Liver (tissue), 9 donors: ENCODE data around the gene CACNA1I. TPM values are rescaled to one million over a fixed set of nuclear protein-coding genes. Genes with fewer than 3 reads are reported as not detected.

ENCODE experiments used
- DNase-seq: peaks from one replicate; pipeline ENCODE4 v3.0.0-alpha.2; 2017; ENCODE audit warnings: low spot score
- H3K27ac ChIP-seq, 2 donors: one replicate each; pipeline ENCODE4 v1.7.0; 2013; ENCODE audit warnings: inconsistent platforms in 2 of 2, low read length in 2 of 2, control low read depth in 1 of 2, low read depth in 1 of 2, mild to moderate bottlenecking in 1 of 2
- H3K27me3 ChIP-seq, 4 donors: one replicate each; pipeline versions ENCODE4 v1.6.1 to v1.7.0; 2013; ENCODE audit warnings: low read length in 3 of 4, inconsistent platforms in 1 of 4, mild to moderate bottlenecking in 1 of 4, moderate library complexity in 1 of 4; ENCODE audit not compliant: control insufficient read depth in 4 of 4, insufficient read depth in 4 of 4
- H3K36me3 ChIP-seq, 4 donors: one replicate each; pipeline versions ENCODE4 v1.6.1 to v1.7.0; 2013; ENCODE audit warnings: low read length in 3 of 4, mild to moderate bottlenecking in 3 of 4, low read depth in 1 of 4, moderate library complexity in 1 of 4; ENCODE audit not compliant: control insufficient read depth in 4 of 4, insufficient read depth in 3 of 4
- H3K4me1 ChIP-seq, 4 donors: one replicate each; pipeline versions ENCODE4 v1.6.1 to v1.7.0; 2013; ENCODE audit warnings: low read length in 3 of 4, mild to moderate bottlenecking in 3 of 4, moderate library complexity in 1 of 4; ENCODE audit not compliant: control insufficient read depth in 4 of 4, insufficient read depth in 4 of 4
- H3K4me3 ChIP-seq, 3 donors: one replicate each; pipeline versions ENCODE4 v1.6.1 to v1.7.0; 2013; ENCODE audit warnings: low read length in 3 of 3, control low read depth in 1 of 3, low read depth in 1 of 3, mild to moderate bottlenecking in 1 of 3
- H3K9ac ChIP-seq, 2 donors: one replicate each; pipeline ENCODE4 v1.7.0; 2013; ENCODE audit warnings: low read length in 2 of 2, mild to moderate bottlenecking in 2 of 2, moderate library complexity in 2 of 2, control low read depth in 1 of 2, low read depth in 1 of 2
- H3K9me3 ChIP-seq, 4 donors: one replicate each; pipeline versions ENCODE4 v1.6.1 to v1.7.0; 2013; ENCODE audit warnings: low read length in 3 of 4; ENCODE audit not compliant: control insufficient read depth in 4 of 4
- ATF3 ChIP-seq: IDR thresholded peaks from 2 replicates; pipeline ENCODE4 v1.6.1; 2016; ENCODE audit warnings: antibody characterized with exemption
- CTCF ChIP-seq: fragments of 150-350 bp; IDR thresholded peaks from 2 replicates; pipeline ENCODE4 v1.5.1; 2017; ENCODE audit warnings: improper control_type of control experiment, low read depth, low read length; ENCODE audit not compliant: missing input control
- EGR1 ChIP-seq, 2 donors: IDR thresholded peaks; 2 replicates each; pipeline ENCODE4 v1.6.1; 2016 to 2018; ENCODE audit warnings: antibody characterized with exemption in 2 of 2, low read depth in 2 of 2
- FOXA1 ChIP-seq: IDR thresholded peaks from 2 replicates; pipeline ENCODE4 v1.6.1; 2016; ENCODE audit warnings: antibody characterized with exemption
- FOXA2 ChIP-seq: IDR thresholded peaks from 2 replicates; pipeline ENCODE4 v1.6.1; 2016; ENCODE audit warnings: antibody characterized with exemption
- GABPA ChIP-seq, 2 donors: IDR thresholded peaks in 1 of 2; conservative IDR thresholded peaks in 1 of 2; 2 replicates each; pipeline ENCODE4 v1.6.1; 2016; ENCODE audit warnings: antibody characterized with exemption in 2 of 2, mild to moderate bottlenecking in 1 of 2, moderate library complexity in 1 of 2
- HNF4A ChIP-seq, 2 donors: conservative IDR thresholded peaks; 2 replicates each; pipeline ENCODE4 v1.6.1; 2016; ENCODE audit warnings: antibody characterized with exemption in 2 of 2, mild to moderate bottlenecking in 2 of 2
- HNF4G ChIP-seq: IDR thresholded peaks from 2 replicates; pipeline ENCODE4 v1.6.1; 2016; ENCODE audit warnings: antibody characterized with exemption
- JUND ChIP-seq, 2 donors: IDR thresholded peaks; 2 replicates each; pipeline ENCODE4 v1.6.1; 2016; ENCODE audit warnings: antibody characterized with exemption in 2 of 2
- MAX ChIP-seq: IDR thresholded peaks from 2 replicates; pipeline ENCODE4 v1.6.1; 2016; ENCODE audit warnings: antibody characterized with exemption
- NR2F2 ChIP-seq: IDR thresholded peaks from 2 replicates; pipeline ENCODE4 v1.6.1; 2016; ENCODE audit warnings: antibody characterized with exemption
- RAD21 ChIP-seq, 2 donors: IDR thresholded peaks; 2 replicates each; pipeline ENCODE4 v1.6.1; 2016; ENCODE audit warnings: antibody characterized with exemption in 2 of 2, mild to moderate bottlenecking in 2 of 2
- REST ChIP-seq: IDR thresholded peaks from 2 replicates; pipeline ENCODE4 v1.6.1; 2016; ENCODE audit warnings: antibody characterized with exemption, mild to moderate bottlenecking
- RXRA ChIP-seq, 2 donors: IDR thresholded peaks; 2 replicates each; pipeline ENCODE4 v1.6.1; 2017 to 2018; ENCODE audit warnings: antibody characterized with exemption in 2 of 2, mild to moderate bottlenecking in 1 of 2
- SP1 ChIP-seq: IDR thresholded peaks from 2 replicates; pipeline ENCODE4 v1.6.1; 2018; ENCODE audit warnings: antibody characterized with exemption, mild to moderate bottlenecking
- TAF1 ChIP-seq: conservative IDR thresholded peaks from 2 replicates; pipeline ENCODE4 v1.6.1; 2016; ENCODE audit warnings: antibody characterized with exemption, mild to moderate bottlenecking
- YY1 ChIP-seq: IDR thresholded peaks from 2 replicates; pipeline ENCODE4 v1.6.1; 2016; ENCODE audit warnings: antibody characterized with exemption, mild to moderate bottlenecking
- ZBTB33 ChIP-seq: IDR thresholded peaks from 2 replicates; pipeline ENCODE4 v1.6.1; 2016; ENCODE audit warnings: antibody characterized with exemption
- WGBS: extraction: QIAGEN DNeasy Blood & Tissue Kit; methylation state at CpG from one replicate; pipeline ENCODE4 v1.1.7; 2013; 5-methylcytosine and 5-hydroxymethylcytosine counted together
- polyA plus RNA-seq, 2 donors: library from polyadenylated mRNA; stranded (reverse) in 1 of 2; unstranded in 1 of 2; fragments of 200-250 nt in 1 of 2; fragments of >200 nt in 1 of 2; fragmentation: Nextera tagmentation in 1 of 2; extraction: Ambion mirVana in 1 of 2; gene quantifications; one replicate each; pipeline versions ENCODE4 v1.2.1 to v1.2.3, GENCODE V29; 2013 to 2015
- total RNA-seq, 2 donors: library from RNA; depleted of rRNA; stranded (reverse); fragments of >200 nt; gene quantifications; one replicate each; pipeline ENCODE4 v1.2.3, GENCODE V29; 2014
- donor health status: healthy.
- donor health status: healthy.
- donor health status: healthy.
- donor health status: healthy.
- donor health status: healthy.

Gene CACNA1I
- total and polyA plus RNA-seq, 4 donors, result under 0.01 to 0.14 (median 0.01) TPM; not detected in 1

- WGBS, result 57% methylated on average over 32 of the region's 32 CpGs
- H3K27me3 ChIP-seq, result peaks cover 0 to 2% (median 0%) of the 10 kb centered on the region in 4 donors
Observed at GRCh38 chr22:39592081-39593065, 21.8 kb downstream of the CACNA1I start.

GRCh38 chr22:39593066-39593930 lies 22.7 kb downstream of the CACNA1I start:
- H3K9me3 ChIP-seq, result no peaks in the 10 kb centered on the region
- no peak for DNase-seq
- no peaks in the 10 kb centered on the region for H3K36me3 ChIP-seq
- H3K9ac ChIP-seq, result no peak overlapping the region
- WGBS, result 64% methylated on average over 12 of the region's 12 CpGs
- no peak overlapping the region for H3K27ac ChIP-seq
- peaks cover 0 to under 1% (median 0%) of the 10 kb centered on the region in 4 donors for H3K4me1 ChIP-seq
- H3K4me3 ChIP-seq, result no peak overlapping the region
- TF ChIP-seq RAD21 (IDR thresholded peaks at IDR 0.05) (no peak), JUND (IDR thresholded peaks at IDR 0.05) (no peak), HNF4A (conservative IDR thresholded peaks at IDR 0.05) (no peak), EGR1 (IDR thresholded peaks at IDR 0.05; ENCODE audit: low read depth in 2 of 2) (no peak), FOXA2 (no peak), NR2F2 (no peak), ZBTB33 (no peak), HNF4G (no peak), RXRA (IDR thresholded peaks at IDR 0.05) (no peak), SP1 (no peak), FOXA1 (no peak), CTCF (no peak), YY1 (no peak), ATF3 (no peak), REST (no peak), MAX (no peak), TAF1 (no peak), GABPA (IDR thresholded peaks at IDR 0.05 in 1 of 2, conservative IDR thresholded peaks at IDR 0.05 in 1 of 2) (no peak)
- peaks cover 0 to 4% (median 0%) of the 10 kb centered on the region in 4 donors for H3K27me3 ChIP-seq

More at GRCh38 chr22:39592081-39593065, 21.8 kb downstream of the CACNA1I start:
- no peaks in the 10 kb centered on the region for H3K36me3 ChIP-seq
- H3K27ac ChIP-seq, result no peak overlapping the region
- no peak for TF ChIP-seq FOXA1
- TF ChIP-seq MAX, result no peak
- no peak for TF ChIP-seq YY1
- H3K9ac ChIP-seq, result no peak overlapping the region
- no peak overlapping the region for H3K4me3 ChIP-seq
- DNase-seq, result no peak
- no peaks in the 10 kb centered on the region for H3K4me1 ChIP-seq
- H3K9me3 ChIP-seq, result no peaks in the 10 kb centered on the region
